IMR-90 (cell line): ENCODE results near the gene AXDND1. TPM values are rescaled to one million over a fixed set of nuclear protein-coding genes. Genes with fewer than 3 reads are reported as not detected.

Experiments
- ATAC-seq: fragments of 200-7000 bp; cut with Tn5 transposase; 2 replicates; pipeline ENCODE4 v1.9.1; 2020; ENCODE audit warnings: low read depth, mild to moderate bottlenecking, moderate library complexity
- BruUV-seq: library from RNA; stranded (reverse); fragments of 400-500 nt; replicated peaks from 2 replicates; lab custom pipeline; 2021; lab: Mats Ljungman, UMichigan
- CTCF ChIA-PET: fragments of 300-600 bp; formaldehyde crosslinking; extraction: SDS; loops from one replicate; lab custom pipeline; 2021; ENCODE audit warnings: antibody characterized with exemption; lab: Yijun Ruan, JAX
- POLR2A ChIA-PET: fragments of 300-600 bp; sonication (Branson Sonifier 250); formaldehyde crosslinking; loops from one replicate; lab custom pipeline; 2022; ENCODE audit warnings: antibody characterized with exemption; ENCODE audit not compliant: unreplicated experiment; lab: Charles Lee
- DNase-seq: peaks from one replicate; pipeline ENCODE4 v3.0.0; 2013
- H2AFZ ChIP-seq: replicated peaks from 2 replicates; pipeline ENCODE3; 2013; ENCODE audit warnings: low read length, mild to moderate bottlenecking; ENCODE audit not compliant: poor library complexity
- H2AK5ac ChIP-seq: 2 replicates; pipeline ENCODE4 v1.6.1; 2013; ENCODE audit warnings: low read depth, low read length, inconsistent platforms
- H2AK9ac ChIP-seq: replicated peaks from 2 replicates; pipeline ENCODE3; 2013; ENCODE audit warnings: mild to moderate bottlenecking, low read depth, low read length, moderate library complexity; ENCODE audit not compliant: poor library complexity
- H2BK120ac ChIP-seq: 2 replicates; pipeline ENCODE4 v1.6.1; 2013; ENCODE audit warnings: low read depth, low read length, inconsistent platforms
- H2BK15ac ChIP-seq: 3 replicates; pipeline ENCODE4 v1.6.1; 2013; ENCODE audit warnings: low read depth, low read length, inconsistent platforms
- H2BK20ac ChIP-seq: 2 replicates; pipeline ENCODE4 v1.6.1; 2013; ENCODE audit warnings: low read depth, mild to moderate bottlenecking, inconsistent platforms, low read length, moderate library complexity
- H2BK5ac ChIP-seq: 2 replicates; pipeline ENCODE4 v1.6.1; 2013; ENCODE audit warnings: mild to moderate bottlenecking, low read depth, low read length, inconsistent platforms; ENCODE audit not compliant: poor library complexity, severe bottlenecking
- H3K14ac ChIP-seq: replicated peaks from 2 replicates; pipeline ENCODE4 v1.6.1; 2013; ENCODE audit warnings: low read depth, low read length, inconsistent platforms
- H3K18ac ChIP-seq: 2 replicates; pipeline ENCODE4 v1.6.1; 2013; ENCODE audit warnings: low read depth, low read length, control low read depth
- H3K23ac ChIP-seq: 2 replicates; pipeline ENCODE4 v1.6.1; 2013; ENCODE audit warnings: low read depth, low read length, inconsistent platforms
- H3K27ac ChIP-seq: 2 replicates; pipeline ENCODE4 v1.5.1; 2013; ENCODE audit warnings: mild to moderate bottlenecking, control low read depth, low read length; ENCODE audit not compliant: insufficient read depth
- H3K27me3 ChIP-seq: 2 replicates; pipeline ENCODE4 v1.6.1; 2013; ENCODE audit warnings: low read length; ENCODE audit not compliant: control insufficient read depth, insufficient read depth
- H3K36me3 ChIP-seq: 2 replicates; pipeline ENCODE4 v1.6.1; 2013; ENCODE audit warnings: low read length, mixed read lengths; ENCODE audit not compliant: control insufficient read depth, insufficient read depth
- H3K4ac ChIP-seq: 2 replicates; pipeline ENCODE4 v1.6.1; 2013; ENCODE audit warnings: low read depth, low read length, inconsistent platforms
- H3K4me1 ChIP-seq: 2 replicates; pipeline ENCODE4 v1.6.1; 2013; ENCODE audit warnings: low read length, mixed read lengths; ENCODE audit not compliant: control insufficient read depth, insufficient read depth
- H3K4me2 ChIP-seq: 2 replicates; pipeline ENCODE4 v1.6.1; 2013; ENCODE audit warnings: low read depth, mild to moderate bottlenecking, control low read depth, low read length, moderate library complexity
- H3K4me3 ChIP-seq: 2 replicates; pipeline ENCODE4 v1.5.1; 2013; ENCODE audit warnings: low read depth, mild to moderate bottlenecking, control low read depth, low read length, moderate library complexity; ENCODE audit not compliant: insufficient read depth
- H3K56ac ChIP-seq: 2 replicates; pipeline ENCODE4 v1.6.1; 2013; ENCODE audit warnings: low read length, inconsistent platforms; ENCODE audit not compliant: insufficient read depth; ENCODE audit errors: extremely low read depth
- H3K79me1 ChIP-seq, 2 experiments: 2 replicates each; pipeline ENCODE4 v1.6.1; 2013; ENCODE audit warnings: low read length in 2 of 2, inconsistent platforms in 1 of 2, low read depth in 1 of 2
- H3K9ac ChIP-seq: 2 replicates; pipeline ENCODE4 v1.6.1; 2013; ENCODE audit warnings: low read depth, low read length, control low read depth
- H3K9me1 ChIP-seq: 2 replicates; pipeline ENCODE4 v1.6.1; 2013; ENCODE audit warnings: low read length, inconsistent platforms; ENCODE audit not compliant: insufficient read depth
- H3K9me3 ChIP-seq: 2 replicates; pipeline ENCODE4 v1.6.1; 2013; ENCODE audit warnings: low read length; ENCODE audit not compliant: control insufficient read depth, insufficient read depth
- H4K20me1 ChIP-seq: 2 replicates; pipeline ENCODE4 v1.6.1; 2013; ENCODE audit warnings: low read length, inconsistent platforms; ENCODE audit not compliant: insufficient read depth
- H4K5ac ChIP-seq: 2 replicates; pipeline ENCODE4 v1.6.1; 2013; ENCODE audit warnings: mild to moderate bottlenecking, low read depth, low read length, control low read depth
- H4K8ac ChIP-seq, 2 experiments: 2 replicates each; pipeline ENCODE4 v1.6.1; 2013; ENCODE audit warnings: low read depth in 2 of 2, low read length in 2 of 2, control low read depth in 1 of 2, inconsistent platforms in 1 of 2
- H4K91ac ChIP-seq: 2 replicates; pipeline ENCODE4 v1.6.1; 2013; ENCODE audit warnings: low read depth, low read length, inconsistent platforms; ENCODE audit not compliant: insufficient read depth
- BHLHE40 ChIP-seq: fragments of 150-350 bp; IDR thresholded peaks from 2 replicates; pipeline ENCODE4 v1.6.1; 2016; ENCODE audit warnings: mild to moderate bottlenecking, low read depth, low read length
- CEBPB ChIP-seq: IDR thresholded peaks from 2 replicates; pipeline ENCODE4 v1.6.1; 2012; ENCODE audit warnings: low read depth, low read length, improper control_type of control experiment
- CHD1 ChIP-seq: IDR thresholded peaks from 2 replicates; pipeline ENCODE4 v1.6.1; 2012; ENCODE audit warnings: low read depth, low read length, improper control_type of control experiment
- FOS ChIP-seq: fragments of 150-350 bp; IDR thresholded peaks from 2 replicates; pipeline ENCODE4 v1.6.1; 2016; ENCODE audit warnings: low read depth, low read length
- MAFK ChIP-seq: IDR thresholded peaks from 2 replicates; pipeline ENCODE4 v1.6.1; 2012; ENCODE audit warnings: low read depth, low read length, improper control_type of control experiment
- MAZ ChIP-seq: IDR thresholded peaks from 2 replicates; pipeline ENCODE4 v1.6.1; 2012; ENCODE audit warnings: low read depth, mild to moderate bottlenecking, low read length, improper control_type of control experiment, moderate library complexity, borderline replicate concordance
- MXI1 ChIP-seq: IDR thresholded peaks from 2 replicates; pipeline ENCODE4 v1.6.1; 2012; ENCODE audit warnings: low read depth, mild to moderate bottlenecking, low read length, moderate library complexity, borderline replicate concordance
- NFE2L2 ChIP-seq: fragments of 150-350 bp; IDR thresholded peaks from 2 replicates; pipeline ENCODE4 v1.6.1; 2016; ENCODE audit warnings: low read depth, mild to moderate bottlenecking, low read length
- POLR2A ChIP-seq: IDR thresholded peaks from 2 replicates; pipeline ENCODE4 v1.6.1; 2012; ENCODE audit warnings: mild to moderate bottlenecking, low read depth, low read length
- RAD21 ChIP-seq: IDR thresholded peaks from 2 replicates; pipeline ENCODE4 v1.6.1; 2012; ENCODE audit warnings: low read length, improper control_type of control experiment
- RCOR1 ChIP-seq: IDR thresholded peaks from 2 replicates; pipeline ENCODE4 v1.6.1; 2012; ENCODE audit warnings: mild to moderate bottlenecking, low read length, improper control_type of control experiment; ENCODE audit not compliant: insufficient replicate concordance
- RFX5 ChIP-seq: IDR thresholded peaks from 2 replicates; pipeline ENCODE4 v1.8.0; 2012; ENCODE audit warnings: low read depth, mild to moderate bottlenecking, low read length, moderate library complexity
- SMC3 ChIP-seq: fragments of 150-350 bp; IDR thresholded peaks from 2 replicates; pipeline ENCODE4 v1.6.1; 2016; ENCODE audit warnings: low read depth, mild to moderate bottlenecking, antibody characterized with exemption, low read length, moderate library complexity
- WGBS, 2 experiments: methylation state at CpG; one replicate each; pipeline versions ENCODE4 v1.1.5 to v1.1.7; 2013; ENCODE audit warnings: missing lambda C conversion rate in 2 of 2; ENCODE audit not compliant: insufficient read length in 1 of 2; ENCODE audit errors: extremely low coverage in 2 of 2; 5-methylcytosine and 5-hydroxymethylcytosine counted together
- dilution Hi-C: fragments of 300-500 bp; cut with HindIII; formaldehyde crosslinking; loops from one replicate; pipeline ENCODE4 v1.14.3; 2018; ENCODE audit warnings: low sequenced_read_pairs; ENCODE audit not compliant: unreplicated experiment
- in situ Hi-C: fragments of 300-500 bp; cut with MboI; formaldehyde crosslinking; loops from 3 replicates; pipeline ENCODE4 v1.14.3; 2019; ENCODE audit warnings: low sequenced_read_pairs, inconsistent platforms, mixed read lengths
- intact Hi-C: fragments of 100-400 bp; cut with micrococcal nuclease; formaldehyde crosslinking; loops from 2 replicates; pipeline ENCODE4 v1.10.0; 2022
- polyA plus RNA-seq, 3 experiments: library from polyadenylated mRNA; depleted of rRNA; stranded (reverse); fragments of >200 nt; gene quantifications; 2 replicates each; pipeline ENCODE4 v1.2.3, GENCODE V29; 2012; ENCODE audit warnings: low replicate concordance in 1 of 3
- total RNA-seq: library from RNA; depleted of rRNA; stranded (reverse); fragments of >200 nt; gene quantifications from 2 replicates; pipeline ENCODE4 v1.2.3, GENCODE V29; 2012
- TF ChIP-seq, protein P1 (sequence below): fragments of 150-350 bp; IDR thresholded peaks from 2 replicates; pipeline ENCODE4 v1.6.1; 2017; ENCODE audit warnings: mild to moderate bottlenecking, antibody characterized with exemption, low read length, low read depth
- TF ChIP-seq, protein P2 (sequence below): fragments of 150-350 bp; IDR thresholded peaks from 2 replicates; pipeline ENCODE4 v1.6.1; 2016; ENCODE audit warnings: low read depth, mild to moderate bottlenecking, low read length, moderate library complexity, borderline replicate concordance
- TF ChIP-seq, protein P3 (sequence below): conservative IDR thresholded peaks from 2 replicates; pipeline ENCODE4 v1.5.1; 2012; ENCODE audit warnings: mild to moderate bottlenecking, low read depth, low read length, improper control_type of control experiment

The AXDND1 gene
- total and polyA plus RNA-seq, 2 of the 4 experiments (the other 2 are of a cell fraction), result not detected

DNA sequence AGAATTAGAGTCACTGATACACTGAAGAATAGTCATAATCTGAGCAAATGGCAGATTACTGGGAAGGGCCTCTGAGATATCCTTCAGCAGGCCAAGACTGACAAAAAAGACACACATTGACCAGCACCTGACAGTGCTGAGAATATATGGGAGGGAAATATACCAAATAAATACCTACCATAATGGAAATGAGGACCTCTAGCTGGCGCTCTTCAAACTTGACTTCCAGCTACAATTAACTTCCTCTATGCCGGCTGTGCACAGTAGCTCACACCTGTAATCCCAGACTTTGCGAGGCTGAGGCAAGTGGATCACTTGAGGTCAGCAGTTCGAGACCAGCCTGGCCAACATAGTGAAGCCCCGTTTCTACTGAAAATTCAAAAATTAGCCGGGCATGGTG is 140.4 kb downstream of the AXDND1 start:
- WGBS, 2 experiments, result no CpG with 5 or more reads among the region's 6 CpGs
- Histone ChIP-seq H3K4ac (no peak overlapping the region), H3K79me1 (no peaks in the 10 kb centered on the region), H3K14ac (no peak overlapping the region), H3K27ac (no peak overlapping the region), H4K91ac (no peak overlapping the region), H2AK9ac (no peak overlapping the region), H2BK5ac (no peak overlapping the region), H2AFZ (no peak overlapping the region), H3K4me2 (no peak overlapping the region), H3K9ac (no peak overlapping the region), H3K27me3 (no peaks in the 10 kb centered on the region), H3K9me1 (no peaks in the 10 kb centered on the region), H3K9me3 (no peaks in the 10 kb centered on the region), H4K5ac (no peak overlapping the region), H4K20me1 (no peaks in the 10 kb centered on the region), H3K4me3 (no peak overlapping the region), H3K56ac (no peak overlapping the region), H3K23ac (no peak overlapping the region), H2BK15ac (no peak overlapping the region), H2BK20ac (no peak overlapping the region), H2BK120ac (no peak overlapping the region), H3K36me3 (no peaks in the 10 kb centered on the region), H3K4me1 (no peaks in the 10 kb centered on the region), H4K8ac (no peak overlapping the region), H3K18ac (no peak overlapping the region), H2AK5ac (no peak overlapping the region)
- ChIA-PET POLR2A (no interaction called here), CTCF (interaction anchor here (0.6 kb wide), 1 partner anchor 841 kb away, joined by 3 read pairs; no protein-coding TSS in a partner anchor)
- dilution Hi-C loops, result no loop called here
- BruUV-seq, result no TSS peak
- TF ChIP-seq, protein P1, sequence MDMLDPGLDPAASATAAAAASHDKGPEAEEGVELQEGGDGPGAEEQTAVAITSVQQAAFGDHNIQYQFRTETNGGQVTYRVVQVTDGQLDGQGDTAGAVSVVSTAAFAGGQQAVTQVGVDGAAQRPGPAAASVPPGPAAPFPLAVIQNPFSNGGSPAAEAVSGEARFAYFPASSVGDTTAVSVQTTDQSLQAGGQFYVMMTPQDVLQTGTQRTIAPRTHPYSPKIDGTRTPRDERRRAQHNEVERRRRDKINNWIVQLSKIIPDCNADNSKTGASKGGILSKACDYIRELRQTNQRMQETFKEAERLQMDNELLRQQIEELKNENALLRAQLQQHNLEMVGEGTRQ, result no peak
- TF ChIP-seq NFE2L2 (no peak), RFX5 (no peak), CHD1 (no peak), BHLHE40 (no peak), SMC3 (no peak), MAZ (no peak), CEBPB (no peak), RCOR1 (no peak), FOS (no peak), MAFK (no peak), MXI1 (no peak), RAD21 (no peak), POLR2A (no peak)
- TF ChIP-seq, protein P2, sequence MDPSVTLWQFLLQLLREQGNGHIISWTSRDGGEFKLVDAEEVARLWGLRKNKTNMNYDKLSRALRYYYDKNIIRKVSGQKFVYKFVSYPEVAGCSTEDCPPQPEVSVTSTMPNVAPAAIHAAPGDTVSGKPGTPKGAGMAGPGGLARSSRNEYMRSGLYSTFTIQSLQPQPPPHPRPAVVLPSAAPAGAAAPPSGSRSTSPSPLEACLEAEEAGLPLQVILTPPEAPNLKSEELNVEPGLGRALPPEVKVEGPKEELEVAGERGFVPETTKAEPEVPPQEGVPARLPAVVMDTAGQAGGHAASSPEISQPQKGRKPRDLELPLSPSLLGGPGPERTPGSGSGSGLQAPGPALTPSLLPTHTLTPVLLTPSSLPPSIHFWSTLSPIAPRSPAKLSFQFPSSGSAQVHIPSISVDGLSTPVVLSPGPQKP, result no peak
- TF ChIP-seq, protein P3, sequence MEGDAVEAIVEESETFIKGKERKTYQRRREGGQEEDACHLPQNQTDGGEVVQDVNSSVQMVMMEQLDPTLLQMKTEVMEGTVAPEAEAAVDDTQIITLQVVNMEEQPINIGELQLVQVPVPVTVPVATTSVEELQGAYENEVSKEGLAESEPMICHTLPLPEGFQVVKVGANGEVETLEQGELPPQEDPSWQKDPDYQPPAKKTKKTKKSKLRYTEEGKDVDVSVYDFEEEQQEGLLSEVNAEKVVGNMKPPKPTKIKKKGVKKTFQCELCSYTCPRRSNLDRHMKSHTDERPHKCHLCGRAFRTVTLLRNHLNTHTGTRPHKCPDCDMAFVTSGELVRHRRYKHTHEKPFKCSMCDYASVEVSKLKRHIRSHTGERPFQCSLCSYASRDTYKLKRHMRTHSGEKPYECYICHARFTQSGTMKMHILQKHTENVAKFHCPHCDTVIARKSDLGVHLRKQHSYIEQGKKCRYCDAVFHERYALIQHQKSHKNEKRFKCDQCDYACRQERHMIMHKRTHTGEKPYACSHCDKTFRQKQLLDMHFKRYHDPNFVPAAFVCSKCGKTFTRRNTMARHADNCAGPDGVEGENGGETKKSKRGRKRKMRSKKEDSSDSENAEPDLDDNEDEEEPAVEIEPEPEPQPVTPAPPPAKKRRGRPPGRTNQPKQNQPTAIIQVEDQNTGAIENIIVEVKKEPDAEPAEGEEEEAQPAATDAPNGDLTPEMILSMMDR, result no peak
- in situ Hi-C loops, result no loop called here
- ATAC-seq, result no peak
- no peak for DNase-seq
- intact Hi-C loops, result no loop called here
